Fibroblast of peridontal ligament (primary cell): ENCODE measurements around the gene TMEM30A.

ENCODE experiments used
- DNase-seq: peaks from one replicate; pipeline ENCODE4 v3.0.0-alpha.2; 2010; ENCODE audit errors: extremely low read depth

TMEM30A gene

GRCh38 chr6:75217193-75217592 lies 67.4 kb downstream of the TMEM30A start:
- peak; percentile 85 for DNase-seq

GRCh38 chr6:75215291-75215690 lies 69.3 kb downstream of the TMEM30A start:
- no peak for DNase-seq

GRCh38 chr6:75213732-75214131 lies 70.9 kb downstream of the TMEM30A start:
- no peak for DNase-seq

- no peak for DNase-seq
Measured at GRCh38 chr6:75213112-75213511, 71.5 kb downstream of the TMEM30A start.

- DNase-seq, result no peak
Measured at GRCh38 chr6:75211920-75212590, 72.5 kb downstream of the TMEM30A start.

- DNase-seq, result peak; percentile 88
Measured at GRCh38 chr6:75210885-75211739, 73.5 kb downstream of the TMEM30A start.

GRCh38 chr6:75209184-75209723 lies 75.3 kb downstream of the TMEM30A start:
- no peak for DNase-seq

GRCh38 chr6:75208298-75209183 lies 76.1 kb downstream of the TMEM30A start:
- peak; percentile 89 for DNase-seq

- no peak for DNase-seq
Measured at GRCh38 chr6:75206576-75207342, 77.8 kb downstream of the TMEM30A start.

- peak; percentile 99 for DNase-seq
Measured at GRCh38 chr6:75205776-75206575, 78.6 kb downstream of the TMEM30A start, which contains the start of gene COL12A1. Gene COL12A1, minus strand, starts transcription at chr6:75206053. Its CDS starts 3,261 bp downstream, at chr6:75202792.

- peak; percentile 72 for DNase-seq
Measured at GRCh38 chr6:75204959-75205775, 79.4 kb downstream of the TMEM30A start.

- peak; percentile 97 for DNase-seq
Measured at GRCh38 chr6:75204217-75204958, 80.2 kb downstream of the TMEM30A start.

- DNase-seq, result peak; percentile 64
Measured at GRCh38 chr6:75203721-75204120, 80.9 kb downstream of the TMEM30A start.
